ENCODE measurements around the gene NXNL2.

NXNL2 gene

GRCh38 chr9:88534456-88535225, at the start of gene NXNL2:
TSS of gene NXNL2 (plus strand) at chr9:88535178. CDS start at chr9:88535435, 257 bp downstream.
- no peak for ATAC-seq

GRCh38 chr9:88488166-88488565, 46.8 kb upstream of the NXNL2 start:
- ATAC-seq, result no peak

DNA sequence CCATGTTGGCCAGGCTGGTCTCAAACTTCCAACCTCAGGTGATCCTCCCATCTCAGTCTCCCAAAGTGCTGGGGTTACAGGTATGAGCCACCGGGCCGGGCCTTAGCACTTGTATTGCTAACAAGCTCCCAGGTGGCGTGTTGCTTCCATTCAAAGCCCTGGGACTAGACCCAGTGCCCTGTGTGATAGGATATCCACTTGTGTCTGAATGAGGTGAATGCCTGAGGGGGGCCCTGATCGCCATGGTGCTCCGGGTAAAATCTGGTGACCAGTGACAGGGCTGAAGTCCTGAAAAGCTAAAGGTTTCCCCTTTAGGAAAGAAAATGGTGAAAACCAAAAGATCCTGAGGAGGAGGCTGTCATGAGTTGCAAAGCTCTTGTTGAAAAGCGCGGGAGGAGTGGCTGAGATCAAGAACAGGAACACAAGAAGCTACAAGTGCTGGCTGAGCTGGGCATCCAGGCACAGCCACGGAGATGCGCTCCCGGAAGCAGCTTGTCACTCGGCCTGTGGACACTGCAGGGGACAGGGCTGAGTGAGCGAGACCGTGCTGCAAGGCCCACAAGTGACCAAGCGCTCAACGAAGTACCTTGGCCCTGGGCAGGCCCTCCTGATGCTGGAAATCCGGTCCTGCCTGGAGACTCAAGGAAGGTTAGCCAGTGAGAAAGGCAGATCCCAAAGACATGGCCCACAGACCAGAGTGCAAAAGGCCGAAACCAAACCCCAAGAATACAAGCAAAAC, 39.8 kb upstream of the NXNL2 start:
- no peak for ATAC-seq

GRCh38 chr9:88497224-88497623, 37.8 kb upstream of the NXNL2 start:
- ATAC-seq, result no peak

GRCh38 chr9:88498880-88499279, 36.1 kb upstream of the NXNL2 start:
- no peak for ATAC-seq

DNA sequence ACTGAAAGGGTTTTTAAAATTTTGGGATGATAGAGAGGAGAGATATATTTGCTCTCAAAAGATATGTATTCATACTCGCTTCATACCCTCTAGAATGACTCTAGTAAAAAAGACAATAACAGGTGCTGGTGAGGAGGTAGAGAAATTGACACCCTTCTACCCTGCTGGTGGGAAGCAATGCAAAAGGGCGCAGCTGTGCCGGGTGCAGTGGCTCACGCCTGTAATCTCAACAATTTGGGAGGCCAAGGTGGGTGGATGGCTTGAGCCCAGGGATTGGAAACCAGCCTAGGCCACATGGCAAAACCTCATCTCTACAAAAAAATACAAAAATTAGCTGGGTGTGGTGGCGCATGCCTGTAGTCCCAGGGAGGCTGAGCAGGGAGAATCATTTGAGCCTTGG, 33.9 kb upstream of the NXNL2 start:
- ATAC-seq, result no peak

DNA sequence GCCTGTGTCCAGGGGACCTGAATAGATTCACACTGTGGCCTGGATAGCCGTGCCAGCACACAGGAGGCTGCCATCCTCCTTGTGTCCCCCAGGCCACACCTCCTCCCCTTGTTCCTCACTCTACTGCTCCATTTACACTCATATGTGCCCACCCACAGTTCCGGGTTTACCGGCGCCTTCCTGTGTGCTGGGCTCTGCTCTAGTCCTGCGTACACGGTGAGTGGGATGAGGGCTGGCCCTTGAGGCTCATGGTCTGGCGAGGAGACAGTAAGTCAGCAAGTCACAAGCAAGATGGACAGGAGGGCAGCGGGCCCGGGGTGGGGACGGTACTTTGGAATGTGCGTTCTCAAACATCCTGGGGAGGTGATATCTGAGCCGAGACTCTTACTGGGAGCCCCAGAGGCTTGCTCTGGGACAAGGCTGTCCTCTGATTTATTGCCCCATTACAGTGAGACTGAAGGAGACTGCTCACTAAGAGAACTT, 32.4 kb upstream of the NXNL2 start:
- no peak for ATAC-seq

- no peak for ATAC-seq
Measured at GRCh38 chr9:88503081-88503844, 31.7 kb upstream of the NXNL2 start.

DNA sequence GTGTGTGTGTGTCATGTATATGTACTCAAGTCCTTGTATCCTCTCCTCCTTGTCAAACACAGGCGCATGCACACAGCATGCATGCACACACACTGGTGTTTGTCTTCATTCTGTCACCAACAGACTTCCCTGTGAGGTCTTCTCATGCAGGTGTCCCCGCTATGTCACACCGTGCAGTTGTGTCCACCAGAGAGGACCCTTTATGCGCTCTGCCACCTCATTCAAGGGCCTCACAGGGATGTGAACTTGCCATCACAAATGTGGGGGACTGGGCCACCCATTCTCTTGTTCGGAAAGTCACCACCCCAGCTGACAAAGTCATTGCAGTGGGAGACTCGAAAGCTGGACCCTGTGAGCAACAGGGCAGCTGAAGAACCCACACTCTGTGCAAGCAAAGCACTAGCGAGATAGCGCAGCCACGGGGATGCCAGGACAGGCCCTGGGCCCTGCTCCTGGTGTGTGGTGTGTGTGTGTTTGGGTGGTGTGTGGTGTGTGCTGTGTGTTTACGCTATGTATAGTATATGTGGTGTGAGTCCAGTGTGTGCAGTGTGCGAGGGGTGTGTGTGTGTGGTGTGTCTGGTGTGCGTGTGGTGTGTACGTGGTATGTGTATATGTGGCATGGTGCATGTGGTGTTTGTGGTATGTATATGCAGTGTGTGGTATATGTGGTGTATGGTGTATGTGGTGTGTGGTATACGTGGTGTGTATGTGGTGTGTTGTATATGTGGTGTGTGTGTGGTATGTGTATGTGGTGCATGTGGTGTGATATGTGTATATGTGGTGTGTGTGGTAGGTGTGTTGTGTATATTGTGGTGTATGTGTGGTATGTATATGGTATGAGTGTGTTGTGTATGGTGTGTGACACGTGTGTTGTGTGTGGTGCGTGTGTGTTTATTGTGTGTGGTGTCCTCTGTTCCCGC, 30.9 kb upstream of the NXNL2 start:
- ATAC-seq, result no peak

DNA sequence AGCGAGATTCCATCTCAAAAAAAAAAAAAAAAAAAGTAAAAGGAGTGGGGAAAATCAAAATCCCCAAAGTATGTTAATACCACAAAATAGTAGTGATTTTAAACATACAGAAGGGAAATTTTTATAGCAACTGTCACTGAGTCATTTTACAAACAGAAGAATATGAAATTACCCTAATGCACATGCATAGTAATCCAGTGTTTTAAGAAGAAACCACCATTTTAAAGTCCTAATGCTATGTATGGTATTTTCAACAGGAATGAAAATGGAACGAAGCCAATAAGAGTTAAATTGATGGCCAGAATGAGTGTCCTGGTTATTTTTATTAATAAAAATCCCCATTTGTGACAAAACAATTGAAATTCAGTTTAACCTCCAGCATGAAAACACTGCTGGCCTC, 26.7 kb upstream of the NXNL2 start:
- ATAC-seq, result no peak

- ATAC-seq, result no peak
Measured at GRCh38 chr9:88511906-88512305, 23.1 kb upstream of the NXNL2 start.

DNA sequence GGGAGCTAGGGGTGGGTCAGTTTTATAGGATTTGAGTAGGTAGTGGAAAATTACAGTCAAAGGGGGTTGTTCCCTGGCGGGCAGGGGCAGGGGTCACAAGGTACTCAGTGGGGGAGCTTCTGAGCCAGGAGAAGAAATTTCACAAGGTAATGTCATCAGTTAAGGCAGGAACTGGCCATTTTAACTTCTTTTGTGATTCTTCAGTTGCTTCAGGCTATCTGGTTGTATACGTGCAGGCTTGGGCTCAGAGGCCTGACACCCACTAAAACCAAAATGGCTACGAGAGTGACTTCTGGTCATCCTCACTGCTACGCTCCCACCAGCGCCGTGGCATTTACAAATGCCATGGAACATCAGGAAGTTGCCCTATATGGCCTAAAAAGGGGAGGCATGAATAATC, 20.7 kb upstream of the NXNL2 start:
- no peak for ATAC-seq

GRCh38 chr9:88521308-88521707, 13.7 kb upstream of the NXNL2 start:
- no peak for ATAC-seq

- ATAC-seq, result no peak
Measured at GRCh38 chr9:88522360-88522759, 12.6 kb upstream of the NXNL2 start.

- ATAC-seq, result no peak
Measured at GRCh38 chr9:88523056-88523455, 11.9 kb upstream of the NXNL2 start.

GRCh38 chr9:88524911-88525310, 10.1 kb upstream of the NXNL2 start:
- no peak for ATAC-seq

DNA sequence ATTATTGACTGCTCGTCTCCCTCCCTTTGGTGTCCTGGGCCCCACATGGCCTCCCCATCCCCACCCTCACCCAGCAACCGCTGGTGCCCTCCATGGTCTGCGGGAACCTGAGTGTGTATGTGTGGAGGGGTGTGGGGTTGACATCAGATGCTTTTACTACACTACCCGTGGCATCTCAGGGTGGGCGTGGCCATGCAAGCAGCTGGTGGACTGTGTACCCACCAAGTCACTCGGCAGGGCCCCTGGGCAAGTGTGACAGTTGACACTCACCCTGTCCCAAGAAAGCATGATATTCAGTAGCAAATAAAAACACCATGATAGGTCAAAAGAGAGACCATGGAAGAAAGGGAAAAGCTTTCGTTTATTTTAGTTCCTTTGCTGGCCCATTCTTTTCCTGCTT, 7.4 kb upstream of the NXNL2 start:
- ATAC-seq, result no peak

- ATAC-seq, result no peak
Measured at GRCh38 chr9:88528080-88528790, 6.7 kb upstream of the NXNL2 start.

DNA sequence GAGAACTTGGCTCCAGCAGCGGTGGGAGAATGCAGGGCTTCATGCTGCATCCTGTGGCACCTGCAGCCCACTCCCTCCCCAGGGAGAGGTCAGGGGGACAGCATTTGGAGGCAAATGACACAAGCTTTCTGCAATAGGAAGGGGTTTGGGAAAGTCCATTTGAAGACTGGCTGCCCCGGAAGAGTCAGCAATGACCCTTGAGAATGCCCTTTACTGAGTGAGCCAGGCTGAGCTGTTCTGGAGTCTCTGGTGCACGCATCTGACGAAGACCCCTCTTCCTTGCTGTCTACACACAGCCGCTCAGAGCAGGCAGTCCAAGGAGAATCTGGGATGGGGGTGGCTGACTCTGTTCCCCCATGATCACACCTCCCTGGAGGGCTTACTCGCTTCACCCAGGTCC, 5.5 kb upstream of the NXNL2 start:
- ATAC-seq, result no peak

- no peak for ATAC-seq
Measured at GRCh38 chr9:88530051-88530450, 4.9 kb upstream of the NXNL2 start.

GRCh38 chr9:88531920-88532698, 2.9 kb upstream of the NXNL2 start:
- no peak for ATAC-seq
